Measurements from ENCODE around the gene NPC1. TPM values are rescaled to one million over a fixed set of nuclear protein-coding genes. Genes with fewer than 3 reads are reported as not detected.

The NPC1 gene
- total and polyA plus RNA-seq, 2 of the 8 experiments (the other 6 are each of a cell fraction or from before 2014, with no cell fraction given), result 34.1 to 39.5 TPM

DNA sequence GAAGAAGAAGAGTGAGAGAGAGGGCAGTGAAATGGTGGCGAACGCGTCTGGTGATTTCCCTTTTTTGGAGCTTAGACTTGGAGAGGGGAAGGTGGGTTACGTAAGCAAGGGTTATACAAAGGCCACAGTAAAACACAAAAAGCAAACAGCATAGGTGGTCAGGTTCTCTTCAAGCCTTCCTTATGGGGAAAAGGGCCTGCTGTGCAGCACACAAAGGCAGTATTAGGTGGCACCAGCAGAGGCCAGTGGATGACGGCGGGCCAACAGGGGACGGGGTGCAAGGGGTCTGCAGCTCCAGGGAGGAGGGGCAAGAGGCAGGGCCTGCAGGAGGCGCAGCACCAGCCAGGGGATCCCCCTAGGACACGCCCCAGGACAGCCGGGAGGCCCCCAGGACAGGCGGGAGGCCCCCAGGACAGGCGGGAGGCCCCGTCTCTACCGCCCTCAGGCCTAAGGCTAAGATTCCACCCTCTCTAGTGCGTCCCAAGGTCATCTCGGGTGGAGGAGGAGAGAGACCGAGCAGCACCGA is 32.6 kb upstream of the NPC1 start (continued):
- TF ChIP-seq RFX5 (IDR thresholded peaks at IDR 0.05; ENCODE audit: borderline replicate concordance, low read depth, low read length) (no peak), POLR2A (IDR thresholded peaks at IDR 0.05; ENCODE audit: control extremely low read depth in 1 of 2, low read depth in 2 of 2, low read length in 2 of 2) (peak; percentile 29 to 42; a peak in 2 of 3 replicates), TAF1 (IDR thresholded peaks at IDR 0.05; ENCODE audit: low read depth, low read length) (peak; percentile 38; the same call in 1 of the 2 replicates), HDAC2 (IDR thresholded peaks at IDR 0.05; ENCODE audit: borderline replicate concordance in 1 of 2, low read depth in 2 of 2, low read length in 2 of 2) (peak in 1 of 2 experiments; percentile 73; a peak in 2 of 4 replicates), TAF7 (optimal IDR thresholded peaks at IDR 0.05; ENCODE audit: borderline replicate concordance, low read depth, low read length) (no peak), SIX5 (IDR thresholded peaks at IDR 0.05; ENCODE audit: low read depth, low read length) (no peak), ATF2 (IDR thresholded peaks at IDR 0.05; ENCODE audit: low read length) (peak; percentile 38; the same call in 1 of the 2 replicates)
- TF ChIP-seq, protein P1, sequence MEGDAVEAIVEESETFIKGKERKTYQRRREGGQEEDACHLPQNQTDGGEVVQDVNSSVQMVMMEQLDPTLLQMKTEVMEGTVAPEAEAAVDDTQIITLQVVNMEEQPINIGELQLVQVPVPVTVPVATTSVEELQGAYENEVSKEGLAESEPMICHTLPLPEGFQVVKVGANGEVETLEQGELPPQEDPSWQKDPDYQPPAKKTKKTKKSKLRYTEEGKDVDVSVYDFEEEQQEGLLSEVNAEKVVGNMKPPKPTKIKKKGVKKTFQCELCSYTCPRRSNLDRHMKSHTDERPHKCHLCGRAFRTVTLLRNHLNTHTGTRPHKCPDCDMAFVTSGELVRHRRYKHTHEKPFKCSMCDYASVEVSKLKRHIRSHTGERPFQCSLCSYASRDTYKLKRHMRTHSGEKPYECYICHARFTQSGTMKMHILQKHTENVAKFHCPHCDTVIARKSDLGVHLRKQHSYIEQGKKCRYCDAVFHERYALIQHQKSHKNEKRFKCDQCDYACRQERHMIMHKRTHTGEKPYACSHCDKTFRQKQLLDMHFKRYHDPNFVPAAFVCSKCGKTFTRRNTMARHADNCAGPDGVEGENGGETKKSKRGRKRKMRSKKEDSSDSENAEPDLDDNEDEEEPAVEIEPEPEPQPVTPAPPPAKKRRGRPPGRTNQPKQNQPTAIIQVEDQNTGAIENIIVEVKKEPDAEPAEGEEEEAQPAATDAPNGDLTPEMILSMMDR (IDR thresholded peaks at IDR 0.05; ENCODE audit: control extremely low read depth in 1 of 3, insufficient read depth in 1 of 3, low read depth in 1 of 3, low read length in 3 of 3), result peak; percentile 36 to 60 (median 45)

Measured in H1 (cell line).